Lower leg skin (tissue), 4 donors: ENCODE measurements around the gene SDK1. TPM values are rescaled to one million over a fixed set of nuclear protein-coding genes. Genes with fewer than 3 reads are reported as not detected.

ENCODE experiments used
- DNase-seq, 2 donors: peaks; one replicate each; pipeline ENCODE4 v3.0.0-alpha.2; 2019; ENCODE audit warnings: low spot score in 2 of 2
- H3K4me3 ChIP-seq: fragments of 200-600 bp; sonication (generic); 2 replicates; pipeline ENCODE4 v1.5.1; 2017; ENCODE audit warnings: mild to moderate bottlenecking, low read depth; ENCODE audit not compliant: poor library complexity, severe bottlenecking
- POLR2A ChIP-seq, 2 donors: fragments of 450-650 bp; IDR thresholded peaks; one replicate each; pipeline ENCODE4 v1.6.1; 2016 to 2017; ENCODE audit warnings: antibody characterized with exemption in 2 of 2, mild to moderate bottlenecking in 1 of 2, moderate library complexity in 1 of 2
- WGBS, 2 donors: methylation state at CpG; one replicate each; pipeline ENCODE4 v1.1.5; 2018; 5-methylcytosine and 5-hydroxymethylcytosine counted together
- intact Hi-C: fragments of 100-400 bp; cut with DNase I; formaldehyde crosslinking; loops from one replicate; pipeline ENCODE4 v1.15.0; 2023; ENCODE audit warnings: low total_unique reads
- total RNA-seq, 4 donors: library from RNA; depleted of rRNA; stranded (reverse); fragments of >200 nt; gene quantifications; one replicate each; pipeline ENCODE4 v1.1.0, GENCODE V29; 2016
- TF ChIP-seq, protein P1 (sequence below), 3 donors: fragments of 450-650 bp; IDR thresholded peaks; one replicate each; pipeline ENCODE4 v1.5.1; 2016; ENCODE audit warnings: antibody characterized with exemption in 3 of 3, mild to moderate bottlenecking in 3 of 3, moderate library complexity in 2 of 3

The SDK1 gene
- total RNA-seq, 4 donors from 2014 or later, result 1.9 to 7.2 (median 5.1) TPM

DNA sequence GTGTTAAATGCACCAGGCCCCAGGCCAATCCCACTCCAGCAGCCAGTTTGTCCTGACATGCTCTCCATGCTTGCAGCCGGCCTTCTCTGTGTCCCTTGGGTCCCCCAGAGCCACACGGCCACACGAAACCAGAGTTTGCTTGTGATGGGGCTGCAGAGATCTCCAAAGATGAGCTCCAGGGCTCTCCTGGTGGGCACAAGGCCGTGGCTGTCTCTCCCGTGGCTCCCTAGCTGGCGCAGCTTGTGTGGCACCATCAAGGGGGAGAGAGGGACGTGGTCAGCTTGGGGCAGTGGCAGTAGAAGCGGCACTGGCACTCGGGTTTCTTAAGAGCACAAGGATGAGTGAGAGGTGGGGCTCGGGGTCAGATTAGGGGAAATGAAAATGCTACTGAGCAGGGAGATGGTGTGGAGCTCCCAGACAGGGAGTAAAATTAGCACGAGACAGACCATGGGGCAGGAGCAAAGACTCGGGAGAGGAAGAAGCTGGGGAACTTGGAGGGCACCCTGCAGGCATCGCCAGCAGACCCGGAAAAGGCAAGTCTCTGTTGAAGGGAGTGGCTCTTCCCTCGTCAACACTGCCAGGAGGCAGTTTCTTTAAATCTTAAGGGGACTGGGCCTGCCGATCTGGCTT is 808.5 kb downstream of the SDK1 start:
- no peak for DNase-seq
- no peak overlapping the region for H3K4me3 ChIP-seq
- intact Hi-C loops, result no loop called here
- 80 to 81% methylated on average over 16 of the region's 16 CpGs for WGBS, 2 donors
- TF ChIP-seq, protein P1, sequence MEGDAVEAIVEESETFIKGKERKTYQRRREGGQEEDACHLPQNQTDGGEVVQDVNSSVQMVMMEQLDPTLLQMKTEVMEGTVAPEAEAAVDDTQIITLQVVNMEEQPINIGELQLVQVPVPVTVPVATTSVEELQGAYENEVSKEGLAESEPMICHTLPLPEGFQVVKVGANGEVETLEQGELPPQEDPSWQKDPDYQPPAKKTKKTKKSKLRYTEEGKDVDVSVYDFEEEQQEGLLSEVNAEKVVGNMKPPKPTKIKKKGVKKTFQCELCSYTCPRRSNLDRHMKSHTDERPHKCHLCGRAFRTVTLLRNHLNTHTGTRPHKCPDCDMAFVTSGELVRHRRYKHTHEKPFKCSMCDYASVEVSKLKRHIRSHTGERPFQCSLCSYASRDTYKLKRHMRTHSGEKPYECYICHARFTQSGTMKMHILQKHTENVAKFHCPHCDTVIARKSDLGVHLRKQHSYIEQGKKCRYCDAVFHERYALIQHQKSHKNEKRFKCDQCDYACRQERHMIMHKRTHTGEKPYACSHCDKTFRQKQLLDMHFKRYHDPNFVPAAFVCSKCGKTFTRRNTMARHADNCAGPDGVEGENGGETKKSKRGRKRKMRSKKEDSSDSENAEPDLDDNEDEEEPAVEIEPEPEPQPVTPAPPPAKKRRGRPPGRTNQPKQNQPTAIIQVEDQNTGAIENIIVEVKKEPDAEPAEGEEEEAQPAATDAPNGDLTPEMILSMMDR (IDR thresholded peaks at IDR 0.05), result no peak
- TF ChIP-seq POLR2A (IDR thresholded peaks at IDR 0.05), result no peak

DNA sequence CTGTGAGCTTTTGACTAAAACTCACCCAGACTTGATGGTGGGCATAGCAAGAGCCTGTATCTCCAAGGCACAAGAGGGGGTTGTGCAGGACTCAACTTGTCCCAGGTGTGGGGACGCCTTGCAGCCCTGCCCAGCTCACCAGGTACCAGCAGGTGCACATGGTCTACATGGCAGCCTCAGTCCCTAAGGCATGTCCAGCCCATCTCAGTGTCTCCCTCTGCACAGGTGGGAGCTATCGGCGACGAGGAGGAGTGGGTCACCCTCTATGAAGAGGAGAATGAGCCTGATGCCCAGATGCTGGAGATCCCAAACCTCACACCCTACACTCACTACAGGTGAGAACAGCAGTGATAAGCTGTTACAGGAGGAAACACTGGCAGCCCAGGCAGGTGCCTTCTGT is 809.4 kb downstream of the SDK1 start:
- no peak for DNase-seq

DNA sequence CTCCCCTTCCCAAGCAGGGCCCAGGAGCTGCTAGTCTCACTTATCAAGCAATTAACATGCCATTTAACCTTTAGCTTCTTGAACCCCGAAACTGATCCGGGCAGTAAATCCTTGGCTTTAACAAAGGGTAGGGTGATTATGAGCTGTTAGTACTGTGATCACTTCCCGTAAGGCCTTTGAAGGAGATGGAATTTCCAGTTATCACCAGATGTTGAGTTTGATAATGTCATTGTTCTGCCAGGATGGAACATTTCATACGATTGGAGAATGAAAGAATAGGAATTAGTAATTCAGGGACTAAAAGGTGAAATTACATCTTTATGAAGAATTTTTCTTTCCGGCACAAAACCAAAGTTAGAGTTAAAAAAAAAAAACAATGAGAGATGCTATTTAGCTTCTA is 810.1 kb downstream of the SDK1 start:
- WGBS, 2 donors, result 73 to 79% methylated on average over 5 of the region's 5 CpGs
- TF ChIP-seq, protein P1 (IDR thresholded peaks at IDR 0.05), result no peak
- TF ChIP-seq POLR2A (IDR thresholded peaks at IDR 0.05), result no peak
- DNase-seq, result no peak

More for the DNA sequence above, 809.4 kb downstream of the SDK1 start:
- 92 to 93% methylated on average over 4 of the region's 4 CpGs for whole genome bisulfite sequencing, 2 donors
- H3K4me3 ChIP-seq, result no peak overlapping the region
- TF ChIP-seq POLR2A (IDR thresholded peaks at IDR 0.05), result no peak
- TF ChIP-seq, protein P1 (IDR thresholded peaks at IDR 0.05), result no peak
- intact Hi-C loops, result no loop called here

DNA sequence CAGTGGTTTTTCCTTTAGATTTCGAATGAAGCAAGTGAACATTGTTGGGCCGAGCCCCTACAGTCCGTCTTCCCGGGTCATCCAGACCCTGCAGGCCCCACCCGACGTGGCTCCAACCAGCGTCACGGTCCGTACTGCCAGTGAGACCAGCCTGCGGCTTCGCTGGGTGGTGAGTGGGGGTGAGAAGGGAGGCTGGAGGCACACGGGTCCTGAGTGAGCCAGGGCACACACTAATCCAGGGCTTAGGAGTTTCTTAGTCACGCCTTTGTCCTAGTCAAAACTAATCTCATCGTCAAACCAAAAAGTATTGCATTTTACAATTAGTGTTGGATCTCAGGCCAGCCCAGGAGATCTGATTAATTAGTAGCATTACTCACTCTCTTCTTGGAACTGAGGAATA is 812.2 kb downstream of the SDK1 start:
- TF ChIP-seq, protein P1 (IDR thresholded peaks at IDR 0.05), result no peak
- TF ChIP-seq POLR2A (IDR thresholded peaks at IDR 0.05), result no peak
- no peak overlapping the region for H3K4me3 ChIP-seq
- DNase-seq, result no peak
- intact Hi-C loops, result no loop called here
- 88 to 94% methylated on average over 14 of the region's 14 CpGs for WGBS, 2 donors

More for the DNA sequence above, 810.1 kb downstream of the SDK1 start:
- H3K4me3 ChIP-seq, result no peak overlapping the region
- intact Hi-C loops, result no loop called here

DNA sequence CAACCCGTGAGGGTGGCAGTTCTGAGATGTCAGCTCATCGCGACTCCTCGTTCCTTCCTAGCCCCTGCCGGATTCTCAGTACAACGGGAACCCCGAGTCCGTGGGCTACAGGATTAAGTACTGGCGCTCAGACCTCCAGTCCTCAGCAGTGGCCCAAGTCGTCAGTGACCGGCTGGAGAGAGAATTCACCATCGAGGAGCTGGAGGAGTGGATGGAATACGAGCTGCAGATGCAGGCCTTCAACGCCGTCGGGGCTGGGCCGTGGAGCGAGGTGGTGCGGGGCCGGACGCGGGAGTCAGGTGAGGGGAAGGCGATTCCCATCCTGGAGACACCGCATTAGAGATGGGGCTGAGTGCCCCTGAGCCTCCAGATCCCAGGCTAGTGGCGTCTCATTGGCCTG is 812.9 kb downstream of the SDK1 start:
- no peak for DNase-seq
- 96 to 98% methylated on average over 25 of the region's 25 CpGs for WGBS, 2 donors
- no peak overlapping the region for H3K4me3 ChIP-seq
- TF ChIP-seq, protein P1 (IDR thresholded peaks at IDR 0.05), result no peak
- no peak for TF ChIP-seq POLR2A (IDR thresholded peaks at IDR 0.05)
- intact Hi-C loops, result loop anchor here (2.0 kb wide), 1 partner anchor 29 kb away; no protein-coding TSS in a partner anchor

DNA sequence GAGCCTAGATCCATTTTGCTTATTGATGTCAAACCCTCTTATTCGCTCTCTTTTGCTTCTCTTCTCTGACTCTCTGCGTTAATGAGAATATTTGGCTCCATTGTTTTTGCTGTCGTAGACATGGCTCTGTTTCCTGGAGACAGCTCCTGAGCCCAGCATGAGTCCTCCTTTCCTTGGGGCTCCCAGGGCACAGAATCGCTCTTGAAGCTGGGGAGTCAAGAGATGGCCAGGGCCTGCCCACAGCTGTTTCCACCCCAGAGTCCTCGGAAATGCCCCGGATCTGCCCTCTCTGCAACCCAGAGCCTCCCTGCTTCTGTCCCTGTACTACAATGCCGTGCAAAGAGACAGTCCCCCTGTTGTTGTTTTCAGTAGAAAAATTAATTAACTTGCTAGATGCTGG is 814.4 kb downstream of the SDK1 start:
- no peak for TF ChIP-seq POLR2A (IDR thresholded peaks at IDR 0.05)
- TF ChIP-seq, protein P1 (IDR thresholded peaks at IDR 0.05), result no peak
- no peak for DNase-seq
- H3K4me3 ChIP-seq, result no peak overlapping the region
- intact Hi-C loops, result loop anchor here (2.0 kb wide), 1 partner anchor 27 kb away; no protein-coding TSS in a partner anchor
- 88 to 94% methylated on average over 7 of the region's 7 CpGs for WGBS, 2 donors
